GM12878 (cell line): ENCODE results near the gene CTSF. TPM values are rescaled to one million over a fixed set of nuclear protein-coding genes. Genes with fewer than 3 reads are reported as not detected.

Experiments used
- ATAC-seq: fragments of 200-7000 bp; cut with Tn5 transposase; 3 replicates; pipeline ENCODE4 v1.9.1; 2020; ENCODE audit warnings: mild to moderate bottlenecking, moderate library complexity
- BruUV-seq: library from RNA; stranded (reverse); fragments of 400-500 nt; replicated peaks from 2 replicates; lab custom pipeline; 2021; lab: Mats Ljungman, UMichigan
- CTCF ChIA-PET: fragments of 300-600 bp; sonication (Branson Sonifier 250); formaldehyde crosslinking; extraction: SDS; loops from one replicate; lab custom pipeline; 2021; ENCODE audit warnings: inconsistent platforms; lab: Yijun Ruan, JAX
- POLR2A ChIA-PET: fragments of 350-600 bp; formaldehyde crosslinking; extraction: SDS; loops from one replicate; lab custom pipeline; 2021; ENCODE audit warnings: inconsistent platforms; lab: Charles Lee
- RAD21 ChIA-PET: fragments of 300-600 bp; sonication (Branson Sonifier 250); formaldehyde crosslinking; loops from one replicate; lab custom pipeline; 2023; ENCODE audit warnings: antibody characterized with exemption; ENCODE audit not compliant: unreplicated experiment; lab: Charles Lee
- SMC1A ChIA-PET: fragments of 300-600 bp; sonication (Branson Sonifier 250); formaldehyde crosslinking; loops from one replicate; lab custom pipeline; 2023; ENCODE audit not compliant: unreplicated experiment, uncharacterized antibody; lab: Charles Lee
- DNase-seq: peaks from one replicate; pipeline ENCODE4 v3.0.0-alpha.2; 2011; ENCODE audit warnings: low read depth, low spot score
- FAIRE-seq: peaks from 3 replicates; lab custom pipeline; 2011; peaks lifted over from hg19 to GRCh38; lab: Jason Lieb, UNC
- H2AFZ ChIP-seq: 2 replicates; pipeline ENCODE4 v1.6.0; 2011; ENCODE audit warnings: low read depth, low read length, control low read depth; ENCODE audit not compliant: control insufficient read depth
- H3K27ac ChIP-seq: 2 replicates; pipeline ENCODE4 v1.5.1; 2011; ENCODE audit warnings: control low read depth; ENCODE audit not compliant: control insufficient read depth, insufficient read depth
- H3K27me3 ChIP-seq, 2 experiments: replicated peaks in 1 of 2; 2 replicates each; pipeline versions ENCODE4 v1.6.0 to v1.6.1; 2011; ENCODE audit warnings: low read length in 1 of 2; ENCODE audit not compliant: control insufficient read depth in 2 of 2, insufficient read depth in 2 of 2
- H3K36me3 ChIP-seq, 2 experiments: 2 replicates each; pipeline ENCODE4 v1.5.1; 2011; ENCODE audit warnings: low read length in 1 of 2; ENCODE audit not compliant: control insufficient read depth in 2 of 2, insufficient read depth in 2 of 2
- H3K4me1 ChIP-seq: 2 replicates; pipeline ENCODE4 v1.6.1; 2011; ENCODE audit warnings: mild to moderate bottlenecking, low read length, moderate library complexity, mixed read lengths; ENCODE audit not compliant: control insufficient read depth, insufficient read depth
- H3K4me2 ChIP-seq: 2 replicates; pipeline ENCODE4 v1.6.0; 2011; ENCODE audit warnings: control low read depth; ENCODE audit not compliant: control insufficient read depth, insufficient read depth
- H3K4me3 ChIP-seq: fragments of 200-600 bp; sonication (generic); 2 replicates; pipeline ENCODE4 v1.5.1; 2016
- H3K79me2 ChIP-seq: 2 replicates; pipeline ENCODE4 v1.6.0; 2011; ENCODE audit warnings: low read length; ENCODE audit not compliant: control insufficient read depth, insufficient read depth
- H3K9ac ChIP-seq: 2 replicates; pipeline ENCODE4 v1.8.0; 2011; ENCODE audit warnings: low read length, control low read depth, mixed read lengths; ENCODE audit not compliant: control insufficient read depth, insufficient read depth
- H3K9me3 ChIP-seq: replicated peaks from 3 replicates; pipeline ENCODE4 v1.5.1; 2011; ENCODE audit warnings: mild to moderate bottlenecking, low read length; ENCODE audit not compliant: control insufficient read depth, insufficient read depth
- H4K20me1 ChIP-seq: 2 replicates; pipeline ENCODE4 v1.6.0; 2011; ENCODE audit not compliant: control insufficient read depth, insufficient read depth
- IRF5 ChIP-seq: fragments of 450-650 bp; IDR thresholded peaks from 2 replicates; pipeline ENCODE4 v1.6.1; 2017; ENCODE audit warnings: borderline replicate concordance
- MEF2B ChIP-seq: fragments of 450-650 bp; IDR thresholded peaks from 2 replicates; pipeline ENCODE4 v1.6.1; 2018; ENCODE audit warnings: mild to moderate bottlenecking, moderate library complexity; ENCODE audit not compliant: partially characterized antibody, poor library complexity, severe bottlenecking
- NFYA ChIP-seq: IDR thresholded peaks from 2 replicates; pipeline ENCODE4 v1.6.1; 2011; ENCODE audit warnings: low read depth, mild to moderate bottlenecking, low read length, improper control_type of control experiment, borderline replicate concordance
- POLR2AphosphoS5 ChIP-seq: IDR thresholded peaks from 2 replicates; pipeline ENCODE4 v1.6.1; 2011; ENCODE audit warnings: mild to moderate bottlenecking, low read length, inconsistent platforms
- SUPT20H ChIP-seq: IDR thresholded peaks from 2 replicates; pipeline ENCODE4 v1.6.1; 2011; ENCODE audit warnings: low read depth, mild to moderate bottlenecking, low read length, moderate library complexity, borderline replicate concordance; ENCODE audit not compliant: control insufficient read depth
- WGBS: methylation state at CpG from one replicate; pipeline ENCODE4 v1.1.6; 2016; ENCODE audit warnings: low lambda C conversion rate; ENCODE audit not compliant: insufficient replicate concordance, insufficient coverage; ENCODE audit errors: missing lambda C conversion rate; 5-methylcytosine and 5-hydroxymethylcytosine counted together
- in situ Hi-C: fragments of 300-500 bp; cut with MboI; formaldehyde crosslinking; loops from 9 replicates; pipeline ENCODE4 v1.14.3; 2018; ENCODE audit warnings: mixed read lengths
- intact Hi-C: fragments of 100-400 bp; cut with micrococcal nuclease; formaldehyde crosslinking; loops from one replicate; pipeline ENCODE4 v1.14.2; 2022; ENCODE audit not compliant: unreplicated experiment
- polyA plus RNA-seq, 11 experiments: library from polyadenylated mRNA; depleted of rRNA in 4 of 11; unstranded in 6 of 11; stranded (reverse) in 5 of 11; fragments of >200 nt; fragmentation: Nextera tagmentation in 4 of 11; fragmentation: Illumina TruSeq in 1 of 11; extraction: Ambion mirVana in 4 of 11; extraction: Trizol in 1 of 11; gene quantifications; 1 replicate in 1 of 11; 2 replicates in 10 of 11; pipeline versions ENCODE4 v1.2.1 to v1.2.3, GENCODE V29; 2011 to 2016; ENCODE audit warnings: inconsistent platforms in 2 of 11, missing spikeins in 2 of 11, low read depth in 1 of 11
- total RNA-seq, 4 experiments: library from RNA; depleted of rRNA in 3 of 4; stranded (reverse); fragments of >200 nt in 3 of 4; fragmentation: Illumina TruSeq in 1 of 4; extraction: Trizol in 1 of 4; gene quantifications; 2 replicates each; pipeline versions ENCODE4 v1.2.1 to v1.2.3, GENCODE V29; 2013 to 2021
- TF ChIP-seq, protein P1 (sequence below): IDR thresholded peaks from 2 replicates; pipeline ENCODE4 v1.6.1; 2012; ENCODE audit warnings: low read depth, low read length, improper control_type of control experiment
- TF ChIP-seq, protein P2 (sequence below): fragments of 450-650 bp; conservative IDR thresholded peaks from 2 replicates; pipeline ENCODE4 v1.6.1; 2017; ENCODE audit warnings: mild to moderate bottlenecking, moderate library complexity

CTSF gene
- total and polyA plus RNA-seq, 10 of the 15 experiments (the other 5 are each of a cell fraction or from before 2014, with no cell fraction given) = 0.11 to 0.41 (median 0.26) TPM; not detected in 4

- Histone ChIP-seq H3K27ac (no peak overlapping the region), H4K20me1 (no peaks in the 10 kb centered on the region), H3K9ac (no peak overlapping the region), H3K36me3 (no peaks in the 10 kb centered on the region), H3K27me3 (no peaks in the 10 kb centered on the region), H2AFZ (no peak overlapping the region), H3K4me3 (no peak overlapping the region), H3K9me3 (no peaks in the 10 kb centered on the region), H3K4me1 (no peaks in the 10 kb centered on the region), H3K4me2 (no peak overlapping the region)
- DNase-seq = no peak
- intact Hi-C loops = no loop called here
- in situ Hi-C loops = no loop called here
- WGBS = 86% methylated on average over 3 of the region's 3 CpGs
- ChIA-PET SMC1A (no interaction called here), POLR2A (no interaction called here)
- ATAC-seq = no peak
- BruUV-seq = no TSS peak
- FAIRE-seq = no peak
- TF ChIP-seq IRF5 (no peak), POLR2AphosphoS5 (no peak), MEF2B (no peak), SUPT20H (no peak), NFYA (no peak)
- TF ChIP-seq, protein P1, sequence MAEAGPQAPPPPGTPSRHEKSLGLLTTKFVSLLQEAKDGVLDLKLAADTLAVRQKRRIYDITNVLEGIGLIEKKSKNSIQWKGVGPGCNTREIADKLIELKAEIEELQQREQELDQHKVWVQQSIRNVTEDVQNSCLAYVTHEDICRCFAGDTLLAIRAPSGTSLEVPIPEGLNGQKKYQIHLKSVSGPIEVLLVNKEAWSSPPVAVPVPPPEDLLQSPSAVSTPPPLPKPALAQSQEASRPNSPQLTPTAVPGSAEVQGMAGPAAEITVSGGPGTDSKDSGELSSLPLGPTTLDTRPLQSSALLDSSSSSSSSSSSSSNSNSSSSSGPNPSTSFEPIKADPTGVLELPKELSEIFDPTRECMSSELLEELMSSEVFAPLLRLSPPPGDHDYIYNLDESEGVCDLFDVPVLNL = no peak
- TF ChIP-seq, protein P2, sequence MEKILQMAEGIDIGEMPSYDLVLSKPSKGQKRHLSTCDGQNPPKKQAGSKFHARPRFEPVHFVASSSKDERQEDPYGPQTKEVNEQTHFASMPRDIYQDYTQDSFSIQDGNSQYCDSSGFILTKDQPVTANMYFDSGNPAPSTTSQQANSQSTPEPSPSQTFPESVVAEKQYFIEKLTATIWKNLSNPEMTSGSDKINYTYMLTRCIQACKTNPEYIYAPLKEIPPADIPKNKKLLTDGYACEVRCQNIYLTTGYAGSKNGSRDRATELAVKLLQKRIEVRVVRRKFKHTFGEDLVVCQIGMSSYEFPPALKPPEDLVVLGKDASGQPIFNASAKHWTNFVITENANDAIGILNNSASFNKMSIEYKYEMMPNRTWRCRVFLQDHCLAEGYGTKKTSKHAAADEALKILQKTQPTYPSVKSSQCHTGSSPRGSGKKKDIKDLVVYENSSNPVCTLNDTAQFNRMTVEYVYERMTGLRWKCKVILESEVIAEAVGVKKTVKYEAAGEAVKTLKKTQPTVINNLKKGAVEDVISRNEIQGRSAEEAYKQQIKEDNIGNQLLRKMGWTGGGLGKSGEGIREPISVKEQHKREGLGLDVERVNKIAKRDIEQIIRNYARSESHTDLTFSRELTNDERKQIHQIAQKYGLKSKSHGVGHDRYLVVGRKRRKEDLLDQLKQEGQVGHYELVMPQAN = no peak
- TF ChIP-seq, all 136 proteins: peak for 0
- RAD21 ChIA-PET = no interaction called here
- H3K79me2 ChIP-seq = no peaks in the 10 kb centered on the region; the same call in 1 of the 2 replicates
- CTCF ChIA-PET = interaction anchor here (1.1 kb wide), 1 partner anchor 28 kb away, joined by 3 read pairs; no protein-coding TSS in a partner anchor
Measured at GRCh38 chr11:66549696-66550095, 18.7 kb downstream of the CTSF start.
